ENCODE measurements around the gene SKI.

Gene SKI

GRCh38 chr1:2267051-2267830 lies 39.1 kb downstream of the SKI start:
- DNase-seq: no peak

GRCh38 chr1:2267862-2268261 lies 39.7 kb downstream of the SKI start:
- no peak for DNase-seq

DNA sequence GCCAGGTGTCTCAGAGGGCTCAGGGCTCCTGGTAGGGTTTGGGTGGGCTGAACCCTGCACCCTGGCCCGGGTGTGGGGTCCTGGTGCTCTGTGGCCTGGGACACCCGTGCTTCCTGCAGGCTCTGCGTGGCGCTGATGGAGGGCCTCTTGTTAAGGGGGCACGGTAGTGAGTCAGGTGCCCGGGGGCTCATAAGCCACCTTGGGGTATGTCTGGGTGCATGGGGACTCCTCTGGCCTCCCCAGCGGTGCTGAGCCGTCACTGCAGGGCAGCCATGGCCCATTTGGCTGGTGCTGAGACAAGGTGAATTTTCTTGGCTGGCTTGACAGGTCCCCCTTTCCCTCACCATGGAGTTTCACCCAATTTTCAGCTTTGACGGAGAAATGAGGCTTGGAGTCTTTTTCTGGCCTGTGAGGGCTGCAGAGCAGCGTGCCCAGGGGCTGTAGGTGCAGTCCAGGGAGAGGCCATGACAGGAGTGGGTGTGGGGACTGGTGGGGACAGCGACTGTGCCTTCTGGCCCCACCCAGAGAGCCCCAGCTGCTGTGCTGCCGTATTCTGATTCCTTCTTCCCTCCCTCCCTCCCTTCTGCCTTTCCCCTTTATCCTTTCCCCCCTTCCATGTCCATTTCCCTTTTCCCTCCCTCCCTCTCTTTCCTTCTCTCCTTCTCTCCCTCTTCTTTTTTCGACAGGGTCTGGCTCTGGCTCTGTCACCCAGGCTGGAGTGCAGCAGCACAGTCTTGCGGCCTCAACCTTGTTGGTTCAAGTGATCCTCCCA lies 40.4 kb downstream of the SKI start:
- DNase-seq: no peak

DNA sequence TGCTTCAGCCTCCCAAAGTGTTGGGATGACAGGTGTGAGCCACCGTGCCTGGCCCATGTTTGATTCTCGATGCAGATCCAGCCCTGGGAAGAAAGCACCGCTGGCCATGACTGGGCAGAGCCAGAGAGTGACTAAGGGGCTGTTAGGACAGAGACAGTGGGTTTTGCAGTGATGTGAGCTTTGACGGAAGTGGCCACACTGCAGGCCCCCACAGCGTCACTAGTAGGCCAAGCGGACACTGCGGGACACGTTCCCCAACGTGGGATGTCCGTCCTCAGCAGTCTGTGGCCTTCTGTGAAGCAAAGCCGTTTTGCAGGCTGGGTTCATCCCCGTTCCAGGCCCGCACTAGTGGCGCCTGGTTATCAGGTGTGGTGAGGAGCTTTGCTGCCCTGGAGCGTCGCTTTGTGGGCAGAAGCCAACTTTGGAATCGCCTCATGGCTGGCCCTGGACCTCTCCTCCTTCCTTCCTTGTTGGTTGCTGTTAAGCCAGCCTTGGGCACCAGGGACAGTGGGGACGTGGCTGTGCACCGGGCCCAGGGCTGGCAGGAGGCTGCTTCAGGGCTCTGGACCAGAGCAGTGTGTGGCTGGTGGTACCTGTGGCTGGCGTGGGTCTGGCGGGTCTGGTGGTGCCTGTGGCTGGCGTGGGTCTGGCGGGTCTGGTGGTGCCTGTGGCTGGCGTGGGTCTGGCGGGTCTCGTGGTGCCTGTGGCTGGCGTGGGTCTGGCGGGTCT lies 41.2 kb downstream of the SKI start:
- no peak for DNase-seq

DNA sequence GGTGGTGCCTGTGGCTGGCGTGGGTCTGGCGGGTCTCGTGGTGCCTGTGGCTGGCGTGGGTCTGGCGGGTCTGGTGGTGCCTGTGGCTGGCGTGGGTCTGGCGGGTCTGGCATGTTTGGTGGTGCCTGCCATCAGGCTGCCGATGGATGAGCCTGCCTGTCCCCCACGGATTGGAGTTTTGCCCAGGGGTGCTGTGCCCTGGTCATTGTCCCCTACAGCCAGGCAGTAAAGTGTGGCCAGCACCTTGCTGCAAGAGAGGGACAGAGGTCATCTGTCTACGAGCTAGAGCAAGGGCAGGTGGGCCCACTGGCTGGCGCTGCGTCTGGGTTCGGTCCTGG lies 41.8 kb downstream of the SKI start:
- no peak for DNase-seq

GRCh38 chr1:2270260-2271100 lies 42.4 kb downstream of the SKI start:
- no peak for DNase-seq

GRCh38 chr1:2271211-2271721 lies 43.1 kb downstream of the SKI start:
- no peak for DNase-seq

DNA sequence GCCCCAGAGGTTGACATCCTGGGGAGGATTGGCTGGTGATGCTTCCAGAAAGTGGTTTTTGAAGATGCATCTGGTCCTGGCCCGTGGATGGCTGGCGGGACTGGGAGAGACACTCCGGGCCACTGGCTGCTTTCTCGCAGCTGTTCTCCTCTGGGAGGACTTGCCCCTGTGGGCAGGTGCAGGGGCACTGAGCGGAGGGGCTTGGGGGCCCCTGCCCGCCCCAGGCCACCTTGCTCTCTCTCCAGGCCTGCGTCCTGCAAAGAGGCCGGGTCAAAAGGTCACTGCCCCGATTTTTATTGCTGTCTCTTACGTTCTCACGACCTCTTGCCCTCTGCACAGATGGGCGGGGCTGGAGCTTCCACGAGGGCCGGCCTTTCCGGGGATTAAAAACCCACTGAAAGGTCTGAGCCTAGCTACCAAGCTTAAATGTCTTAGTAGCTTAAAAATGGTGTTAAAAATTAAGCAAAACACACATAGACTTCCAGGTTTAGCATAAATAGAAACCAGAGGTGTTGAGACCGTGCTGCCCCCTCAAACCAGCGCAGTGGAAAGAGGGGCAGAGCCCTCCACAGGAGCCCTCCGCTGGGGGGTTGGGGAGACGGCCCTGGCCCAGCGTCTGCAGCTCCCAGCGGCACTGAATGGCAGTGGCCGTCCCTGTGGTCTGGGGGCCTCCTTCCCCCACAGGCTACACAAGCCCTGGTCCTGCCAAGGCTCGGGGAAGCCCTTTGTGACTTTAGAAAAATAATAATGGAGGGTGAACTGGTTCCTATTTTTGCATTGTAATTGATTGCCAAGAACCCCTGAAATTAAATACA lies 43.9 kb downstream of the SKI start:
- no peak for DNase-seq

- no peak for DNase-seq
Measured at GRCh38 chr1:2272686-2273400, 44.7 kb downstream of the SKI start.

DNA sequence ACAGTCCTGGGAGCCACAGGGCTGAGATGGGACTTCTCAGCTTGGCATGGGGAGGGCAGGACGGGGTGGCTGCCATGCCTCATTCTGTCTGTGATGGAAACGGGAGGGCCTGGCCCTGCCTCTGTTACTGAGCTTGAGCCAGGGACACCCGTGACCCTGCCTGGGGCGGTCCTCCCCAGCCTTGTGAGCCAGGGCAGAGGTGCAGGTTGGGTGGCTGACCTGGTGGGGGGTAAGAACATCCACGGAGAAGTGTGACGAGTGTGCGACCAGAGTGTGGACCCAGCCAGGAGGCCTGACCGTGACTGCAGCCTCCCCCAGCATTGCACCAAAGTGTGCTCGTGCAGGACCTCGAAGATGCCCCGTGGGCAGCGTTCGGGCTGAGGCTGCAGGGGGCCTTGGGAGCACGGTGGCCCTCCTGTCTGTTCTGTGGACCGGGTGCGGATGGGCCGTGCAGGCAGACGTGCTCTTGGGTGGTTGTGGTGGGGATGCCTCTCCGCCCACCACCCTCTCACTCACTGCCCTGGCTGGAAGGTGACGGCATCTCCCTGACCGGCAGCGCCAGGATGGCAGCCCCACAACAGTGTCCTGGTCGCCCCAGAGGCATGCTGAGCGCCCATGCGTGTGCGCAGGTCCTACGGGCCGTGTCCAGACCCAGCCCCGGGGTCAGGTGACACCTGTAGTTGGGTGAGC lies 45.4 kb downstream of the SKI start:
- no peak for DNase-seq

DNA sequence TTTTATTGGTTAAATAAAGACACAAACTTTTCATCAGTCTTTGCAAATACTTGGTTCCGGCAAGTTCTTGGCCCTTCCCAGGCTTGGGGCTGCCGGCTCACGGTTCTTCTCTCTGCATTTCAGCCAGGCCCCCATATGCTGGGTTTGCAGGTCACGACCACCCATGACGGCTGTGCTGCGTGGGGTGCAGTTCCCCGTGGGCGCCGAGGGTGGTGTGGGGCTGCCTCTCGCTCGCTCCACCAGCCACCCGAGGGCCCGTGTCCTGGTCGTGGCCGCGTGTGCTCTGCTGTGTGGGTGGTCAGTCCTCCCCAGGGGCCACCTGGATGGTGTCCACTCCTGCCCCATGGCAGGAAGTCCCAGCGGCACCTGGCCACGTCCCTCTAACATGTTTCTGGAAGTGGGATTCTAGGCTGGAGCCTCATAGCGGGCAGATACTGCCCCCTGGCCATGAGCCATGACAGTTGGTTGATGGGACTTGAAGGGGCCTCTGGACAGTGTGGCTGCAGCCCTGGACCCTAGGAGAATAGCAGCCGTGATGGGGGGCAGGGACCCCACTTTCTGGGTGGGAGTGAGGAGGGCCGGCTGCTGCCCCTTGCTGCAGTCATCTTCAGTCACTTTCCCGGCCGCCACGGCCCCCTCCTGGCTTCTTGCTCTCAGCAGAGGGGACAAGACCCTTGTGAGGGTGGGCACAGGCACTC lies 46.3 kb downstream of the SKI start:
- DNase-seq: no peak

- no peak for DNase-seq
Measured at GRCh38 chr1:2274929-2275475, 46.9 kb downstream of the SKI start.

DNA sequence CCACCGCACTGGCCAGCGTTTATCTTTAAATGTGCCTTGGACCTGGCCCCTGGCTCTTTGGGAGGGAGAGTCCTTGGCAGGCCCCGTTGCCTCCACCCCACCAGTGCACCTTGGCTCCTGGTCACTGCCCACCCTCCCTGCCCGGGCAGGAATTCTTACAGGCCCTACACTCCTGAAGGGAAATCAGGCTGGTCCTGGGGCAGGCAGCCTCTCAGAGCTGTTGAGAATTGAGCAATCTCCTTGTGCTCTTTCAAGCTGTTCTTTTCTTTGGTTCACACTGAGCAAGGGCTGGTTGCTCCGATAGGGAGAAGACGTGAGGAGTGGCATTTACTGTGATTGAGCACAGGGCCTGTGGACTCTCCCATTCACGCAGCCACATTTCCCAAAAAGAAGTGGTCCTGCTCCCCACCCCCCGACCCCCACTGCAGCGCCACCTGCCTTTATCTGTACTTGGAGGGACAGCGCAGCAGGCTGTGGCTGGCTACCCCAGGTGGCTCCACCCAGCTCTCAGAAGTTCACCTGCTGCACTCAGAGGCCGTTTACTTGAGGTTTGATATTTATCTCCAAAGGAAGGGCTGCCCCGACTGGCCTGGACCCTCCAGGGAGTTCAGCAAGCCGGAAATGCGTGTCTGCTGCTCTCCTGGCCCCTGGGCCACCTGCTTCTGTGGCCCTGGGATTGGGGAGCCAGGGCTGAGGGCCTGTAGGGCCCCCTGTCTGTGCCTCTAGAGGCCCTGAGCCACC lies 47.8 kb downstream of the SKI start:
- no peak for DNase-seq

DNA sequence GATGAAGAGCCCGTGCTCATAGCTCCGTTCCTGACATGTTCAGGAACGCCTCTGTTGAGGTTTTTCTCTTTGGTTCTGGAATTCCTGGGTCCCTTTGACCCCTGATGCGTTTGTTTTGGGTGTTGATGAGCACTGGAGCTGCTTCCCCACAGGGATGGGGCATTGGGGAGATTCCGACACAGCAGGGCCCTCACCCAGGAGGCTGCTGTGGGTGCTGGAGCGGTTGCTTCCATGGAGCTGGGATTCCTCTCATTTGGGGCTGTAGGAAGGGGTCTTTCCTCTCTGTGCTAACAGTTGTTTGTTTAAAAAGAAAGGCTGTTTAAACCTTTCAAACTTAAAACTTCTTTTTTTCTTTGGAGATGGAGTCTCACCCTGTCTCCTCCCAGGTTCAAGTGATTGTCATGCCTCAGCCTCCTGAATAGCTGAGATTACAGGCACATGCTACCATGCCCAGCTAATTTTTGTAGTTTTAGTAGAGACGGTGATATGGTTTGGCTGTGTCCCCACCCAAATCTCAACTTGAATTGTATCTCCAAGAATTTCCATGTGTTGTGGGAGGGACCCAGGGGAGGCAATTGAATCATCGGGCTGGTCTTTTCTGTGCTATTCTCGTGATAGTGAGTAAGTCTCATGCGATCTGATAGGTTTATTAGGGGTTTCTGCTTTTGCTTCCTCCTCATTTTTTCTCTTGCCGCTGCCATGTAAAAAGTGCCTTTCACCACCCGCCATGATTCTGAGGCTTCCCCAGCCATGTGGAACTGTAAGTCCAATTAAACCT lies 48.9 kb downstream of the SKI start:
- DNase-seq: no peak

GRCh38 chr1:2277741-2278488 lies 49.8 kb downstream of the SKI start:
- DNase-seq: no peak

DNA sequence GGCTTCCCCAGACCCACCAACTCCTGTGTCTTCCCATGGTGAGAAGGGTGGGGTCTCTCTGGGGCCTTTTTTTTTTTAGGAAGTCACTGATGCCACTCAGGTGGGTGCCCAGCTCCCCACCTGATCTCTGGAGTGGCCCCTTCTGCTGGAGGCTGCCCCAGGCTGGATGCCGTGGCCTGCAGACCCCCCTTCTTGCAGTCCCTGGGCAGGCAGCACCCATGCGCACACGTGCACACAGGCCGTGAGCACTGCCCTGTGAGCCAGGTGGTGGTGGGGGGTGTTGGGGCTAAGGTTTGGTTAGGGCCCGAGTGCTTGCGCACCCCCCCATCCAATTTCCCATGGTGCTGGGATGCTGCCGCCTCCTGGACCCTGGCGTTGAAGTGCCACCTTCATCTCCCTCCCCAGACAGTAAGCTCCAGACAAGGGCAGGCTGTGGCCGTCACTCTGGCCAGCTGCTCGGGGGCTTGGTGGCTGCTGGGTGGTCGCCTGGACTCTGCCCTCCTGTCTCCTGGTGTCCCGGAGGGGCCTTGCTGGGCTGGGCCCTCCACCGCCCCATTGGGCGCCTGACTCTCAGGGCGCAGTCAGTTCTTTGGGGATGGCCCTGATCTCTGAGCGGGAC lies 50.6 kb downstream of the SKI start:
- DNase-seq: no peak

GRCh38 chr1:2279210-2279639 lies 51.1 kb downstream of the SKI start:
- no peak for DNase-seq

Data from cortex of kidney (tissue), 1 donor.